IMR-90 (cell line): Measurements from ENCODE around the gene TIGD1. TPM values are rescaled to one million over a fixed set of nuclear protein-coding genes. Genes with fewer than 3 reads are reported as not detected.

Source experiments
- ATAC-seq: fragments of 200-7000 bp; cut with Tn5 transposase; 2 replicates; pipeline ENCODE4 v1.9.1; 2020; ENCODE audit warnings: low read depth, mild to moderate bottlenecking, moderate library complexity
- BruUV-seq: library from RNA; stranded (reverse); fragments of 400-500 nt; replicated peaks from 2 replicates; lab custom pipeline; 2021; lab: Mats Ljungman, UMichigan
- CTCF ChIA-PET: fragments of 300-600 bp; formaldehyde crosslinking; extraction: SDS; loops from one replicate; lab custom pipeline; 2021; ENCODE audit warnings: antibody characterized with exemption; lab: Yijun Ruan, JAX
- POLR2A ChIA-PET: fragments of 300-600 bp; sonication (Branson Sonifier 250); formaldehyde crosslinking; loops from one replicate; lab custom pipeline; 2022; ENCODE audit warnings: antibody characterized with exemption; ENCODE audit not compliant: unreplicated experiment; lab: Charles Lee
- DNase-seq: peaks from one replicate; pipeline ENCODE4 v3.0.0; 2013
- H2AFZ ChIP-seq: replicated peaks from 2 replicates; pipeline ENCODE3; 2013; ENCODE audit warnings: low read length, mild to moderate bottlenecking; ENCODE audit not compliant: poor library complexity
- H2AK5ac ChIP-seq: 2 replicates; pipeline ENCODE4 v1.6.1; 2013; ENCODE audit warnings: low read depth, low read length, inconsistent platforms
- H2AK9ac ChIP-seq: replicated peaks from 2 replicates; pipeline ENCODE3; 2013; ENCODE audit warnings: mild to moderate bottlenecking, low read depth, low read length, moderate library complexity; ENCODE audit not compliant: poor library complexity
- H2BK120ac ChIP-seq: 2 replicates; pipeline ENCODE4 v1.6.1; 2013; ENCODE audit warnings: low read depth, low read length, inconsistent platforms
- H2BK15ac ChIP-seq: 3 replicates; pipeline ENCODE4 v1.6.1; 2013; ENCODE audit warnings: low read depth, low read length, inconsistent platforms
- H2BK20ac ChIP-seq: 2 replicates; pipeline ENCODE4 v1.6.1; 2013; ENCODE audit warnings: low read depth, mild to moderate bottlenecking, inconsistent platforms, low read length, moderate library complexity
- H2BK5ac ChIP-seq: 2 replicates; pipeline ENCODE4 v1.6.1; 2013; ENCODE audit warnings: mild to moderate bottlenecking, low read depth, low read length, inconsistent platforms; ENCODE audit not compliant: poor library complexity, severe bottlenecking
- H3K14ac ChIP-seq: replicated peaks from 2 replicates; pipeline ENCODE4 v1.6.1; 2013; ENCODE audit warnings: low read depth, low read length, inconsistent platforms
- H3K18ac ChIP-seq: 2 replicates; pipeline ENCODE4 v1.6.1; 2013; ENCODE audit warnings: low read depth, low read length, control low read depth
- H3K23ac ChIP-seq: 2 replicates; pipeline ENCODE4 v1.6.1; 2013; ENCODE audit warnings: low read depth, low read length, inconsistent platforms
- H3K27ac ChIP-seq: 2 replicates; pipeline ENCODE4 v1.5.1; 2013; ENCODE audit warnings: mild to moderate bottlenecking, control low read depth, low read length; ENCODE audit not compliant: insufficient read depth
- H3K27me3 ChIP-seq: 2 replicates; pipeline ENCODE4 v1.6.1; 2013; ENCODE audit warnings: low read length; ENCODE audit not compliant: control insufficient read depth, insufficient read depth
- H3K36me3 ChIP-seq: 2 replicates; pipeline ENCODE4 v1.6.1; 2013; ENCODE audit warnings: low read length, mixed read lengths; ENCODE audit not compliant: control insufficient read depth, insufficient read depth
- H3K4ac ChIP-seq: 2 replicates; pipeline ENCODE4 v1.6.1; 2013; ENCODE audit warnings: low read depth, low read length, inconsistent platforms
- H3K4me1 ChIP-seq: 2 replicates; pipeline ENCODE4 v1.6.1; 2013; ENCODE audit warnings: low read length, mixed read lengths; ENCODE audit not compliant: control insufficient read depth, insufficient read depth
- H3K4me2 ChIP-seq: 2 replicates; pipeline ENCODE4 v1.6.1; 2013; ENCODE audit warnings: low read depth, mild to moderate bottlenecking, control low read depth, low read length, moderate library complexity
- H3K4me3 ChIP-seq: 2 replicates; pipeline ENCODE4 v1.5.1; 2013; ENCODE audit warnings: low read depth, mild to moderate bottlenecking, control low read depth, low read length, moderate library complexity; ENCODE audit not compliant: insufficient read depth
- H3K56ac ChIP-seq: 2 replicates; pipeline ENCODE4 v1.6.1; 2013; ENCODE audit warnings: low read length, inconsistent platforms; ENCODE audit not compliant: insufficient read depth; ENCODE audit errors: extremely low read depth
- H3K79me1 ChIP-seq, 2 experiments: 2 replicates each; pipeline ENCODE4 v1.6.1; 2013; ENCODE audit warnings: low read length in 2 of 2, inconsistent platforms in 1 of 2, low read depth in 1 of 2
- H3K9ac ChIP-seq: 2 replicates; pipeline ENCODE4 v1.6.1; 2013; ENCODE audit warnings: low read depth, low read length, control low read depth
- H3K9me1 ChIP-seq: 2 replicates; pipeline ENCODE4 v1.6.1; 2013; ENCODE audit warnings: low read length, inconsistent platforms; ENCODE audit not compliant: insufficient read depth
- H3K9me3 ChIP-seq: 2 replicates; pipeline ENCODE4 v1.6.1; 2013; ENCODE audit warnings: low read length; ENCODE audit not compliant: control insufficient read depth, insufficient read depth
- H4K20me1 ChIP-seq: 2 replicates; pipeline ENCODE4 v1.6.1; 2013; ENCODE audit warnings: low read length, inconsistent platforms; ENCODE audit not compliant: insufficient read depth
- H4K5ac ChIP-seq: 2 replicates; pipeline ENCODE4 v1.6.1; 2013; ENCODE audit warnings: mild to moderate bottlenecking, low read depth, low read length, control low read depth
- H4K8ac ChIP-seq, 2 experiments: 2 replicates each; pipeline ENCODE4 v1.6.1; 2013; ENCODE audit warnings: low read depth in 2 of 2, low read length in 2 of 2, control low read depth in 1 of 2, inconsistent platforms in 1 of 2
- H4K91ac ChIP-seq: 2 replicates; pipeline ENCODE4 v1.6.1; 2013; ENCODE audit warnings: low read depth, low read length, inconsistent platforms; ENCODE audit not compliant: insufficient read depth
- BHLHE40 ChIP-seq: fragments of 150-350 bp; IDR thresholded peaks from 2 replicates; pipeline ENCODE4 v1.6.1; 2016; ENCODE audit warnings: mild to moderate bottlenecking, low read depth, low read length
- CEBPB ChIP-seq: IDR thresholded peaks from 2 replicates; pipeline ENCODE4 v1.6.1; 2012; ENCODE audit warnings: low read depth, low read length, improper control_type of control experiment
- CHD1 ChIP-seq: IDR thresholded peaks from 2 replicates; pipeline ENCODE4 v1.6.1; 2012; ENCODE audit warnings: low read depth, low read length, improper control_type of control experiment
- CTCF ChIP-seq: conservative IDR thresholded peaks from 2 replicates; pipeline ENCODE4 v1.5.1; 2012; ENCODE audit warnings: mild to moderate bottlenecking, low read depth, low read length, improper control_type of control experiment
- ELK1 ChIP-seq: fragments of 150-350 bp; IDR thresholded peaks from 2 replicates; pipeline ENCODE4 v1.6.1; 2016; ENCODE audit warnings: low read depth, mild to moderate bottlenecking, low read length, moderate library complexity, borderline replicate concordance
- MAFK ChIP-seq: IDR thresholded peaks from 2 replicates; pipeline ENCODE4 v1.6.1; 2012; ENCODE audit warnings: low read depth, low read length, improper control_type of control experiment
- MAZ ChIP-seq: IDR thresholded peaks from 2 replicates; pipeline ENCODE4 v1.6.1; 2012; ENCODE audit warnings: low read depth, mild to moderate bottlenecking, low read length, improper control_type of control experiment, moderate library complexity, borderline replicate concordance
- MXI1 ChIP-seq: IDR thresholded peaks from 2 replicates; pipeline ENCODE4 v1.6.1; 2012; ENCODE audit warnings: low read depth, mild to moderate bottlenecking, low read length, moderate library complexity, borderline replicate concordance
- NFE2L2 ChIP-seq: fragments of 150-350 bp; IDR thresholded peaks from 2 replicates; pipeline ENCODE4 v1.6.1; 2016; ENCODE audit warnings: low read depth, mild to moderate bottlenecking, low read length
- POLR2A ChIP-seq: IDR thresholded peaks from 2 replicates; pipeline ENCODE4 v1.6.1; 2012; ENCODE audit warnings: mild to moderate bottlenecking, low read depth, low read length
- RAD21 ChIP-seq: IDR thresholded peaks from 2 replicates; pipeline ENCODE4 v1.6.1; 2012; ENCODE audit warnings: low read length, improper control_type of control experiment
- RCOR1 ChIP-seq: IDR thresholded peaks from 2 replicates; pipeline ENCODE4 v1.6.1; 2012; ENCODE audit warnings: mild to moderate bottlenecking, low read length, improper control_type of control experiment; ENCODE audit not compliant: insufficient replicate concordance
- RFX5 ChIP-seq: IDR thresholded peaks from 2 replicates; pipeline ENCODE4 v1.8.0; 2012; ENCODE audit warnings: low read depth, mild to moderate bottlenecking, low read length, moderate library complexity
- SMC3 ChIP-seq: fragments of 150-350 bp; IDR thresholded peaks from 2 replicates; pipeline ENCODE4 v1.6.1; 2016; ENCODE audit warnings: low read depth, mild to moderate bottlenecking, antibody characterized with exemption, low read length, moderate library complexity
- USF2 ChIP-seq: fragments of 150-350 bp; IDR thresholded peaks from 2 replicates; pipeline ENCODE4 v1.6.1; 2017; ENCODE audit warnings: mild to moderate bottlenecking, antibody characterized with exemption, low read length, low read depth
- WGBS, 2 experiments: methylation state at CpG; one replicate each; pipeline versions ENCODE4 v1.1.5 to v1.1.7; 2013; ENCODE audit warnings: missing lambda C conversion rate in 2 of 2; ENCODE audit not compliant: insufficient read length in 1 of 2; ENCODE audit errors: extremely low coverage in 2 of 2; 5-methylcytosine and 5-hydroxymethylcytosine counted together
- dilution Hi-C: fragments of 300-500 bp; cut with HindIII; formaldehyde crosslinking; loops from one replicate; pipeline ENCODE4 v1.14.3; 2018; ENCODE audit warnings: low sequenced_read_pairs; ENCODE audit not compliant: unreplicated experiment
- in situ Hi-C: fragments of 300-500 bp; cut with MboI; formaldehyde crosslinking; loops from 3 replicates; pipeline ENCODE4 v1.14.3; 2019; ENCODE audit warnings: low sequenced_read_pairs, inconsistent platforms, mixed read lengths
- intact Hi-C: fragments of 100-400 bp; cut with micrococcal nuclease; formaldehyde crosslinking; loops from 2 replicates; pipeline ENCODE4 v1.10.0; 2022
- polyA plus RNA-seq, 3 experiments: library from polyadenylated mRNA; depleted of rRNA; stranded (reverse); fragments of >200 nt; gene quantifications; 2 replicates each; pipeline ENCODE4 v1.2.3, GENCODE V29; 2012; ENCODE audit warnings: low replicate concordance in 1 of 3
- total RNA-seq: library from RNA; depleted of rRNA; stranded (reverse); fragments of >200 nt; gene quantifications from 2 replicates; pipeline ENCODE4 v1.2.3, GENCODE V29; 2012

The TIGD1 gene
- total and polyA plus RNA-seq, 2 of the 4 experiments (the other 2 are of a cell fraction) = 2.7 to 2.9 TPM

GRCh38 chr2:232541195-232541960 lies 9.0 kb downstream of the TIGD1 start:
- Histone ChIP-seq H3K9me3 (peaks cover 1% of the 10 kb centered on the region), H2AFZ (no peak overlapping the region), H3K4me3 (no peak overlapping the region), H2AK9ac (no peak overlapping the region), H3K27me3 (peaks cover 15% of the 10 kb centered on the region), H2BK5ac (no peak overlapping the region), H4K5ac (no peak overlapping the region), H4K20me1 (no peaks in the 10 kb centered on the region; the same call in 1 of the 2 replicates), H3K9me1 (peaks cover 5% of the 10 kb centered on the region; the same call in 1 of the 2 replicates), H3K36me3 (0 out of 2 replicates have a peak, but pooled peaks cover 2% of the 10 kb centered on the region), H4K8ac (no peak overlapping the region), H2AK5ac (no peak overlapping the region), H3K4ac (no peak overlapping the region), H3K9ac (no peak overlapping the region), H3K56ac (no peak overlapping the region), H4K91ac (no peak overlapping the region), H2BK15ac (no peak overlapping the region), H3K23ac (no peak overlapping the region), H3K14ac (no peak overlapping the region), H3K27ac (no peak overlapping the region), H3K4me2 (no peak overlapping the region), H3K4me1 (no peaks in the 10 kb centered on the region; the same call in 1 of the 2 replicates), H3K18ac (no peak overlapping the region), H2BK120ac (no peak overlapping the region), H3K79me1 (0 out of 4 replicates have a peak, but pooled peaks cover 0 to 2% of the 10 kb centered on the region in 2 experiments), H2BK20ac (no peak overlapping the region)
- POLR2A ChIA-PET = no interaction called here
- ATAC-seq = no peak
- dilution Hi-C loops (no loop called here), in situ Hi-C loops (no loop called here), intact Hi-C loops (no loop called here)
- no TSS peak for BruUV-seq
- 60% methylated on average over 1 of the region's 19 CpGs; no CpG with 5 or more reads in 1 of the 2 experiments for WGBS, 2 experiments
- no peak for DNase-seq
- CTCF ChIA-PET = no interaction called here
- TF ChIP-seq CEBPB = no peak
- TF ChIP-seq ELK1 = no peak
- no peak for TF ChIP-seq MXI1
- TF ChIP-seq CTCF = no peak
- TF ChIP-seq MAFK = no peak
- no peak for TF ChIP-seq RAD21
- TF ChIP-seq POLR2A = no peak
- TF ChIP-seq NFE2L2 = no peak
- TF ChIP-seq RFX5 = no peak
- no peak for TF ChIP-seq USF2
- TF ChIP-seq BHLHE40 = no peak
- TF ChIP-seq CHD1 = no peak
- TF ChIP-seq MAZ = no peak
- no peak for TF ChIP-seq RCOR1
- TF ChIP-seq SMC3 = no peak
